IMR-90 (cell line): ENCODE measurements around the gene MFAP2. TPM values are rescaled to one million over a fixed set of nuclear protein-coding genes. Genes with fewer than 3 reads are reported as not detected.

Experiments
- ATAC-seq: fragments of 200-7000 bp; cut with Tn5 transposase; 2 replicates; pipeline ENCODE4 v1.9.1; 2020; ENCODE audit warnings: low read depth, mild to moderate bottlenecking, moderate library complexity
- BruUV-seq: library from RNA; stranded (reverse); fragments of 400-500 nt; replicated peaks from 2 replicates; lab custom pipeline; 2021; lab: Mats Ljungman, UMichigan
- CTCF ChIA-PET: fragments of 300-600 bp; formaldehyde crosslinking; extraction: SDS; loops from one replicate; lab custom pipeline; 2021; ENCODE audit warnings: antibody characterized with exemption; lab: Yijun Ruan, JAX
- POLR2A ChIA-PET: fragments of 300-600 bp; sonication (Branson Sonifier 250); formaldehyde crosslinking; loops from one replicate; lab custom pipeline; 2022; ENCODE audit warnings: antibody characterized with exemption; ENCODE audit not compliant: unreplicated experiment; lab: Charles Lee
- DNase-seq: peaks from one replicate; pipeline ENCODE4 v3.0.0; 2013
- H2AFZ ChIP-seq: replicated peaks from 2 replicates; pipeline ENCODE3; 2013; ENCODE audit warnings: low read length, mild to moderate bottlenecking; ENCODE audit not compliant: poor library complexity
- H2AK5ac ChIP-seq: 2 replicates; pipeline ENCODE4 v1.6.1; 2013; ENCODE audit warnings: low read depth, low read length, inconsistent platforms
- H2AK9ac ChIP-seq: replicated peaks from 2 replicates; pipeline ENCODE3; 2013; ENCODE audit warnings: mild to moderate bottlenecking, low read depth, low read length, moderate library complexity; ENCODE audit not compliant: poor library complexity
- H2BK120ac ChIP-seq: 2 replicates; pipeline ENCODE4 v1.6.1; 2013; ENCODE audit warnings: low read depth, low read length, inconsistent platforms
- H2BK15ac ChIP-seq: 3 replicates; pipeline ENCODE4 v1.6.1; 2013; ENCODE audit warnings: low read depth, low read length, inconsistent platforms
- H2BK20ac ChIP-seq: 2 replicates; pipeline ENCODE4 v1.6.1; 2013; ENCODE audit warnings: low read depth, mild to moderate bottlenecking, inconsistent platforms, low read length, moderate library complexity
- H2BK5ac ChIP-seq: 2 replicates; pipeline ENCODE4 v1.6.1; 2013; ENCODE audit warnings: mild to moderate bottlenecking, low read depth, low read length, inconsistent platforms; ENCODE audit not compliant: poor library complexity, severe bottlenecking
- H3K14ac ChIP-seq: replicated peaks from 2 replicates; pipeline ENCODE4 v1.6.1; 2013; ENCODE audit warnings: low read depth, low read length, inconsistent platforms
- H3K18ac ChIP-seq: 2 replicates; pipeline ENCODE4 v1.6.1; 2013; ENCODE audit warnings: low read depth, low read length, control low read depth
- H3K23ac ChIP-seq: 2 replicates; pipeline ENCODE4 v1.6.1; 2013; ENCODE audit warnings: low read depth, low read length, inconsistent platforms
- H3K27ac ChIP-seq: 2 replicates; pipeline ENCODE4 v1.5.1; 2013; ENCODE audit warnings: mild to moderate bottlenecking, control low read depth, low read length; ENCODE audit not compliant: insufficient read depth
- H3K27me3 ChIP-seq: 2 replicates; pipeline ENCODE4 v1.6.1; 2013; ENCODE audit warnings: low read length; ENCODE audit not compliant: control insufficient read depth, insufficient read depth
- H3K36me3 ChIP-seq: 2 replicates; pipeline ENCODE4 v1.6.1; 2013; ENCODE audit warnings: low read length, mixed read lengths; ENCODE audit not compliant: control insufficient read depth, insufficient read depth
- H3K4ac ChIP-seq: 2 replicates; pipeline ENCODE4 v1.6.1; 2013; ENCODE audit warnings: low read depth, low read length, inconsistent platforms
- H3K4me1 ChIP-seq: 2 replicates; pipeline ENCODE4 v1.6.1; 2013; ENCODE audit warnings: low read length, mixed read lengths; ENCODE audit not compliant: control insufficient read depth, insufficient read depth
- H3K4me2 ChIP-seq: 2 replicates; pipeline ENCODE4 v1.6.1; 2013; ENCODE audit warnings: low read depth, mild to moderate bottlenecking, control low read depth, low read length, moderate library complexity
- H3K4me3 ChIP-seq: 2 replicates; pipeline ENCODE4 v1.5.1; 2013; ENCODE audit warnings: low read depth, mild to moderate bottlenecking, control low read depth, low read length, moderate library complexity; ENCODE audit not compliant: insufficient read depth
- H3K56ac ChIP-seq: 2 replicates; pipeline ENCODE4 v1.6.1; 2013; ENCODE audit warnings: low read length, inconsistent platforms; ENCODE audit not compliant: insufficient read depth; ENCODE audit errors: extremely low read depth
- H3K79me1 ChIP-seq, 2 experiments: 2 replicates each; pipeline ENCODE4 v1.6.1; 2013; ENCODE audit warnings: low read length in 2 of 2, inconsistent platforms in 1 of 2, low read depth in 1 of 2
- H3K9ac ChIP-seq: 2 replicates; pipeline ENCODE4 v1.6.1; 2013; ENCODE audit warnings: low read depth, low read length, control low read depth
- H3K9me1 ChIP-seq: 2 replicates; pipeline ENCODE4 v1.6.1; 2013; ENCODE audit warnings: low read length, inconsistent platforms; ENCODE audit not compliant: insufficient read depth
- H3K9me3 ChIP-seq: 2 replicates; pipeline ENCODE4 v1.6.1; 2013; ENCODE audit warnings: low read length; ENCODE audit not compliant: control insufficient read depth, insufficient read depth
- H4K20me1 ChIP-seq: 2 replicates; pipeline ENCODE4 v1.6.1; 2013; ENCODE audit warnings: low read length, inconsistent platforms; ENCODE audit not compliant: insufficient read depth
- H4K5ac ChIP-seq: 2 replicates; pipeline ENCODE4 v1.6.1; 2013; ENCODE audit warnings: mild to moderate bottlenecking, low read depth, low read length, control low read depth
- H4K8ac ChIP-seq, 2 experiments: 2 replicates each; pipeline ENCODE4 v1.6.1; 2013; ENCODE audit warnings: low read depth in 2 of 2, low read length in 2 of 2, control low read depth in 1 of 2, inconsistent platforms in 1 of 2
- H4K91ac ChIP-seq: 2 replicates; pipeline ENCODE4 v1.6.1; 2013; ENCODE audit warnings: low read depth, low read length, inconsistent platforms; ENCODE audit not compliant: insufficient read depth
- BHLHE40 ChIP-seq: fragments of 150-350 bp; IDR thresholded peaks from 2 replicates; pipeline ENCODE4 v1.6.1; 2016; ENCODE audit warnings: mild to moderate bottlenecking, low read depth, low read length
- CEBPB ChIP-seq: IDR thresholded peaks from 2 replicates; pipeline ENCODE4 v1.6.1; 2012; ENCODE audit warnings: low read depth, low read length, improper control_type of control experiment
- CHD1 ChIP-seq: IDR thresholded peaks from 2 replicates; pipeline ENCODE4 v1.6.1; 2012; ENCODE audit warnings: low read depth, low read length, improper control_type of control experiment
- FOS ChIP-seq: fragments of 150-350 bp; IDR thresholded peaks from 2 replicates; pipeline ENCODE4 v1.6.1; 2016; ENCODE audit warnings: low read depth, low read length
- MAFK ChIP-seq: IDR thresholded peaks from 2 replicates; pipeline ENCODE4 v1.6.1; 2012; ENCODE audit warnings: low read depth, low read length, improper control_type of control experiment
- MAZ ChIP-seq: IDR thresholded peaks from 2 replicates; pipeline ENCODE4 v1.6.1; 2012; ENCODE audit warnings: low read depth, mild to moderate bottlenecking, low read length, improper control_type of control experiment, moderate library complexity, borderline replicate concordance
- MXI1 ChIP-seq: IDR thresholded peaks from 2 replicates; pipeline ENCODE4 v1.6.1; 2012; ENCODE audit warnings: low read depth, mild to moderate bottlenecking, low read length, moderate library complexity, borderline replicate concordance
- NFE2L2 ChIP-seq: fragments of 150-350 bp; IDR thresholded peaks from 2 replicates; pipeline ENCODE4 v1.6.1; 2016; ENCODE audit warnings: low read depth, mild to moderate bottlenecking, low read length
- POLR2A ChIP-seq: IDR thresholded peaks from 2 replicates; pipeline ENCODE4 v1.6.1; 2012; ENCODE audit warnings: mild to moderate bottlenecking, low read depth, low read length
- RAD21 ChIP-seq: IDR thresholded peaks from 2 replicates; pipeline ENCODE4 v1.6.1; 2012; ENCODE audit warnings: low read length, improper control_type of control experiment
- RCOR1 ChIP-seq: IDR thresholded peaks from 2 replicates; pipeline ENCODE4 v1.6.1; 2012; ENCODE audit warnings: mild to moderate bottlenecking, low read length, improper control_type of control experiment; ENCODE audit not compliant: insufficient replicate concordance
- RFX5 ChIP-seq: IDR thresholded peaks from 2 replicates; pipeline ENCODE4 v1.8.0; 2012; ENCODE audit warnings: low read depth, mild to moderate bottlenecking, low read length, moderate library complexity
- SMC3 ChIP-seq: fragments of 150-350 bp; IDR thresholded peaks from 2 replicates; pipeline ENCODE4 v1.6.1; 2016; ENCODE audit warnings: low read depth, mild to moderate bottlenecking, antibody characterized with exemption, low read length, moderate library complexity
- WGBS, 2 experiments: methylation state at CpG; one replicate each; pipeline versions ENCODE4 v1.1.5 to v1.1.7; 2013; ENCODE audit warnings: missing lambda C conversion rate in 2 of 2; ENCODE audit not compliant: insufficient read length in 1 of 2; ENCODE audit errors: extremely low coverage in 2 of 2; 5-methylcytosine and 5-hydroxymethylcytosine counted together
- dilution Hi-C: fragments of 300-500 bp; cut with HindIII; formaldehyde crosslinking; loops from one replicate; pipeline ENCODE4 v1.14.3; 2018; ENCODE audit warnings: low sequenced_read_pairs; ENCODE audit not compliant: unreplicated experiment
- in situ Hi-C: fragments of 300-500 bp; cut with MboI; formaldehyde crosslinking; loops from 3 replicates; pipeline ENCODE4 v1.14.3; 2019; ENCODE audit warnings: low sequenced_read_pairs, inconsistent platforms, mixed read lengths
- intact Hi-C: fragments of 100-400 bp; cut with micrococcal nuclease; formaldehyde crosslinking; loops from 2 replicates; pipeline ENCODE4 v1.10.0; 2022
- polyA plus RNA-seq, 3 experiments: library from polyadenylated mRNA; depleted of rRNA; stranded (reverse); fragments of >200 nt; gene quantifications; 2 replicates each; pipeline ENCODE4 v1.2.3, GENCODE V29; 2012; ENCODE audit warnings: low replicate concordance in 1 of 3
- total RNA-seq: library from RNA; depleted of rRNA; stranded (reverse); fragments of >200 nt; gene quantifications from 2 replicates; pipeline ENCODE4 v1.2.3, GENCODE V29; 2012
- TF ChIP-seq, protein P1 (sequence below): fragments of 150-350 bp; IDR thresholded peaks from 2 replicates; pipeline ENCODE4 v1.6.1; 2017; ENCODE audit warnings: mild to moderate bottlenecking, antibody characterized with exemption, low read length, low read depth
- TF ChIP-seq, protein P2 (sequence below): fragments of 150-350 bp; IDR thresholded peaks from 2 replicates; pipeline ENCODE4 v1.6.1; 2016; ENCODE audit warnings: low read depth, mild to moderate bottlenecking, low read length, moderate library complexity, borderline replicate concordance

Gene MFAP2
- total and polyA plus RNA-seq, 2 of the 4 experiments (the other 2 are of a cell fraction) = 3.9 to 13.9 TPM

GRCh38 chr1:17021896-17022295, 41.5 kb upstream of the MFAP2 start:
- no peak overlapping the region for H4K8ac ChIP-seq
- no peak overlapping the region for H3K56ac ChIP-seq
- no peak overlapping the region for H4K91ac ChIP-seq
- no peak overlapping the region for H4K5ac ChIP-seq
- no peak overlapping the region for H2BK15ac ChIP-seq
- no peak overlapping the region for H2AFZ ChIP-seq
- no peak overlapping the region for H2BK20ac ChIP-seq
- H3K14ac ChIP-seq = no peak overlapping the region
- peaks cover 60% of the 10 kb centered on the region for H3K36me3 ChIP-seq
- no peaks in the 10 kb centered on the region for H3K9me3 ChIP-seq
- no peak overlapping the region for H3K4me2 ChIP-seq
- no peak overlapping the region for H3K4me3 ChIP-seq
- H4K20me1 ChIP-seq = no peaks in the 10 kb centered on the region
- H3K27ac ChIP-seq = no peak overlapping the region
- H2BK120ac ChIP-seq = no peak overlapping the region
- dilution Hi-C loops = no loop called here
- TF ChIP-seq MXI1 (no peak), CEBPB (no peak), SMC3 (no peak), POLR2A (no peak), RCOR1 (no peak), MAZ (no peak), NFE2L2 (no peak), BHLHE40 (no peak), MAFK (no peak), FOS (no peak), RFX5 (no peak), RAD21 (no peak), CHD1 (no peak)
- TF ChIP-seq, protein P1, sequence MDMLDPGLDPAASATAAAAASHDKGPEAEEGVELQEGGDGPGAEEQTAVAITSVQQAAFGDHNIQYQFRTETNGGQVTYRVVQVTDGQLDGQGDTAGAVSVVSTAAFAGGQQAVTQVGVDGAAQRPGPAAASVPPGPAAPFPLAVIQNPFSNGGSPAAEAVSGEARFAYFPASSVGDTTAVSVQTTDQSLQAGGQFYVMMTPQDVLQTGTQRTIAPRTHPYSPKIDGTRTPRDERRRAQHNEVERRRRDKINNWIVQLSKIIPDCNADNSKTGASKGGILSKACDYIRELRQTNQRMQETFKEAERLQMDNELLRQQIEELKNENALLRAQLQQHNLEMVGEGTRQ = no peak
- TF ChIP-seq, protein P2, sequence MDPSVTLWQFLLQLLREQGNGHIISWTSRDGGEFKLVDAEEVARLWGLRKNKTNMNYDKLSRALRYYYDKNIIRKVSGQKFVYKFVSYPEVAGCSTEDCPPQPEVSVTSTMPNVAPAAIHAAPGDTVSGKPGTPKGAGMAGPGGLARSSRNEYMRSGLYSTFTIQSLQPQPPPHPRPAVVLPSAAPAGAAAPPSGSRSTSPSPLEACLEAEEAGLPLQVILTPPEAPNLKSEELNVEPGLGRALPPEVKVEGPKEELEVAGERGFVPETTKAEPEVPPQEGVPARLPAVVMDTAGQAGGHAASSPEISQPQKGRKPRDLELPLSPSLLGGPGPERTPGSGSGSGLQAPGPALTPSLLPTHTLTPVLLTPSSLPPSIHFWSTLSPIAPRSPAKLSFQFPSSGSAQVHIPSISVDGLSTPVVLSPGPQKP = no peak
- H3K9me1 ChIP-seq = no peaks in the 10 kb centered on the region
- H2BK5ac ChIP-seq = no peak overlapping the region
- no peaks in the 10 kb centered on the region for H3K79me1 ChIP-seq
- H3K18ac ChIP-seq = no peak overlapping the region
- ChIA-PET CTCF (interaction anchor here (1.7 kb wide), 1 partner anchor 8 kb away, joined by 3 read pairs; no protein-coding TSS in a partner anchor), POLR2A (no interaction called here)
- H3K4ac ChIP-seq = no peak overlapping the region
- DNase-seq (no peak), ATAC-seq (no peak)
- H3K9ac ChIP-seq = no peak overlapping the region
- in situ Hi-C loops = no loop called here
- intact Hi-C loops = no loop called here
- H3K4me1 ChIP-seq = no peaks in the 10 kb centered on the region
- BruUV-seq = no TSS peak
- H2AK5ac ChIP-seq = no peak overlapping the region
- H3K27me3 ChIP-seq = no peaks in the 10 kb centered on the region
- no peak overlapping the region for H2AK9ac ChIP-seq
- 90% methylated on average over 5 of the region's 10 CpGs; no CpG with 5 or more reads in 1 of the 2 experiments for WGBS, 2 experiments
- no peak overlapping the region for H3K23ac ChIP-seq
